ENCODE measurements around the gene WWTR1.

Gene WWTR1

GRCh38 chr3:149589332-149589731 is 68.5 kb downstream of the WWTR1 start:
- DNase-seq: no peak

- DNase-seq: no peak
These were observed 68.9 kb downstream of the WWTR1 start for GRCh38 chr3:149588909-149589308.

GRCh38 chr3:149587383-149587782 is 70.4 kb downstream of the WWTR1 start:
- no peak for DNase-seq

GRCh38 chr3:149586871-149587270 is 71.0 kb downstream of the WWTR1 start:
- no peak for DNase-seq

GRCh38 chr3:149585401-149585726 is 72.5 kb downstream of the WWTR1 start:
- no peak for DNase-seq

GRCh38 chr3:149583921-149584635 is 73.7 kb downstream of the WWTR1 start:
- DNase-seq: no peak

GRCh38 chr3:149582395-149582794 is 75.4 kb downstream of the WWTR1 start:
- DNase-seq: no peak

- no peak for DNase-seq
These were observed 76.0 kb downstream of the WWTR1 start for GRCh38 chr3:149581681-149582370.

- no peak for DNase-seq
These were observed 76.6 kb downstream of the WWTR1 start for GRCh38 chr3:149581248-149581647.

GRCh38 chr3:149579838-149580542 is 77.8 kb downstream of the WWTR1 start:
- DNase-seq: no peak

- DNase-seq: no peak
These were observed 78.7 kb downstream of the WWTR1 start for GRCh38 chr3:149579161-149579560.

GRCh38 chr3:149577801-149578200 is 80.0 kb downstream of the WWTR1 start:
- DNase-seq: no peak

- no peak for DNase-seq
These were observed 81.8 kb downstream of the WWTR1 start for GRCh38 chr3:149575961-149576564.

GRCh38 chr3:149575213-149575960 is 82.4 kb downstream of the WWTR1 start:
- no peak for DNase-seq

GRCh38 chr3:149572796-149573414 is 84.9 kb downstream of the WWTR1 start:
- DNase-seq: no peak

- no peak for DNase-seq
These were observed 86.4 kb downstream of the WWTR1 start for GRCh38 chr3:149571381-149571780.

- DNase-seq: no peak
These were observed 87.8 kb downstream of the WWTR1 start for GRCh38 chr3:149570016-149570415.

GRCh38 chr3:149567381-149567780 is 90.4 kb downstream of the WWTR1 start:
- no peak for DNase-seq

- no peak for DNase-seq
These were observed 91.4 kb downstream of the WWTR1 start for GRCh38 chr3:149566292-149566975.

GRCh38 chr3:149564079-149564478 is 93.7 kb downstream of the WWTR1 start:
- DNase-seq: no peak

- DNase-seq: no peak
These were observed 94.7 kb downstream of the WWTR1 start for GRCh38 chr3:149563114-149563513.

- DNase-seq: no peak
These were observed 97.2 kb downstream of the WWTR1 start for GRCh38 chr3:149560617-149561016.

All from NCI-H2171 treated with DMSO at 0.1 percent for 48 hours (cell line).